Spleen (tissue), 7 donors: ENCODE measurements around the gene GM2A.

Source experiments
- CTCF ChIP-seq, 11 experiments: fragments of 200-600 bp in 7 of 11; fragments of 450-650 bp in 4 of 11; sonication (generic) in 4 of 11; IDR thresholded peaks in 8 of 11; conservative IDR thresholded peaks in 3 of 11; 1 replicate in 7 of 11; 2 replicates in 4 of 11; pipeline versions ENCODE4 v1.4.0 to v1.8.0; 2016 to 2021; ENCODE audit warnings: antibody characterized with exemption in 11 of 11, inconsistent platforms in 4 of 11, mild to moderate bottlenecking in 1 of 11
- POLR2A ChIP-seq, 3 donors: fragments of 450-650 bp; IDR thresholded peaks; one replicate each; pipeline ENCODE4 v1.5.1; 2017; ENCODE audit warnings: antibody characterized with exemption in 3 of 3, mild to moderate bottlenecking in 1 of 3
- donor health status: DM: no; HTN: no; CAD: no; lungs with moderate emphysema.
- donor health status: DM: no; HTN: no; CAD: no.
- donor health status: DM: no; HTN: no; CAD: no.

GRCh38 chr5:151215546-151215880 lies 37.5 kb upstream of the GM2A start:
- no peak for TF ChIP-seq CTCF (IDR thresholded peaks at IDR 0.05 in 8 of 11, conservative IDR thresholded peaks at IDR 0.05 in 3 of 11)
- TF ChIP-seq POLR2A (IDR thresholded peaks at IDR 0.05): no peak
